HG03558 (cell line): ENCODE results near the gene LITAFD.

Experiments
- ATAC-seq: cut with Tn5 transposase; IDR thresholded peaks from one replicate; pipeline ENCODE4 v1.9.1; 2021; ENCODE audit warnings: moderate number of reproducible peaks; ENCODE audit not compliant: unreplicated experiment; ENCODE audit errors: extremely low read depth

LITAFD gene

GRCh38 chr16:8855051-8855786 is 26.9 kb upstream of the LITAFD start:
- no peak for ATAC-seq

GRCh38 chr16:8855972-8856371 is 26.2 kb upstream of the LITAFD start:
- ATAC-seq, result no peak

- ATAC-seq, result no peak
Observed at GRCh38 chr16:8858994-8859912, 22.9 kb upstream of the LITAFD start.

- ATAC-seq, result no peak
Observed at GRCh38 chr16:8859913-8860881, 22.0 kb upstream of the LITAFD start.

GRCh38 chr16:8861563-8862308 is 20.4 kb upstream of the LITAFD start:
- no peak for ATAC-seq

GRCh38 chr16:8862309-8863130 is 19.6 kb upstream of the LITAFD start:
- ATAC-seq, result no peak

- no peak for ATAC-seq
Observed at GRCh38 chr16:8863594-8864424, 18.3 kb upstream of the LITAFD start.

- ATAC-seq, result no peak
Observed at GRCh38 chr16:8864480-8865110, 17.6 kb upstream of the LITAFD start.

- no peak for ATAC-seq
Observed at GRCh38 chr16:8865145-8865882, 16.8 kb upstream of the LITAFD start.

- ATAC-seq, result no peak
Observed at GRCh38 chr16:8866118-8866883, 15.8 kb upstream of the LITAFD start.

GRCh38 chr16:8866884-8867215 is 15.3 kb upstream of the LITAFD start:
- ATAC-seq, result no peak

- no peak for ATAC-seq
Observed at GRCh38 chr16:8867216-8867931, 14.8 kb upstream of the LITAFD start.

- no peak for ATAC-seq
Observed at GRCh38 chr16:8867932-8868415, 14.2 kb upstream of the LITAFD start.

GRCh38 chr16:8868416-8869211 is 13.5 kb upstream of the LITAFD start, which contains the start of gene CARHSP1:
TSS of gene CARHSP1 (minus strand) at chr16:8869006. CDS start at chr16:8859328, 9,678 bp downstream.
- ATAC-seq, result peak; percentile 48
